Measurements from ENCODE around the gene KNDC1.

GRCh38 chr10:133200621-133201031 lies 40.6 kb downstream of the KNDC1 start:
- no peak for TF ChIP-seq CTCF (conservative IDR thresholded peaks at IDR 0.05 in 1 of 2, IDR thresholded peaks at IDR 0.05 in 1 of 2; ENCODE audit: extremely low read depth in 1 of 2, insufficient read depth in 1 of 2, low read depth in 1 of 2, low read length in 2 of 2)
- no peak for TF ChIP-seq EZH2 (IDR thresholded peaks at IDR 0.05; ENCODE audit: borderline replicate concordance, low read length)
